Non-pigmented ciliary epithelial cell (primary cell): ENCODE data around the gene OR1J4.
A peak's percentile ranks its signal among the peaks of the same experiment; 100 is the strongest.
"Not testable (repeated sequence)": the region's sequence is repeated elsewhere in the genome, so short reads cannot be mapped to it uniquely, and the experiment has no call there.

Experiments
- DNase-seq: peaks from one replicate; pipeline ENCODE4 v3.0.0-alpha.2; 2010; ENCODE audit warnings: low read depth

Gene OR1J4, protein sequence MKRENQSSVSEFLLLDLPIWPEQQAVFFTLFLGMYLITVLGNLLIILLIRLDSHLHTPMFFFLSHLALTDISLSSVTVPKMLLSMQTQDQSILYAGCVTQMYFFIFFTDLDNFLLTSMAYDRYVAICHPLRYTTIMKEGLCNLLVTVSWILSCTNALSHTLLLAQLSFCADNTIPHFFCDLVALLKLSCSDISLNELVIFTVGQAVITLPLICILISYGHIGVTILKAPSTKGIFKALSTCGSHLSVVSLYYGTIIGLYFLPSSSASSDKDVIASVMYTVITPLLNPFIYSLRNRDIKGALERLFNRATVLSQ

DNA sequence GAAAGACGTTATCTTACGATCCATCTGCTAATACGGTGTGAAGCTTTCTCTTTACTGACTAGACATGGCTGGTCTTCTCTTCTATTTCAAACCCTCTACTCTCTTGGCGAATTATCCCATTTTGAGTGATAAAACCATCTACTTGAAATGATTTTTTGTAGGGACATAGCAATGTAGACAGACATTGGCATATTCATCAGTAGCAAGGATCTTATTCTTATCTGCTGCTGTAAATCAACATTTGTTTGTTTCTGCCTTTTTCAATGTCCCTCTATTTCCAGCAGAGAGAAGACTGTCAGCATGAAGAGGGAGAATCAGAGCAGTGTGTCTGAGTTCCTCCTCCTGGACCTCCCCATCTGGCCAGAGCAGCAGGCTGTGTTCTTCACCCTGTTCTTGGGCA is at the start of gene OR1J4:
TSS of gene OR1J4 (plus strand) at position 301 of the 400 bp plus-strand sequence. CDS start at position 301, 0 bp downstream.
- DNase-seq: no peak

DNA sequence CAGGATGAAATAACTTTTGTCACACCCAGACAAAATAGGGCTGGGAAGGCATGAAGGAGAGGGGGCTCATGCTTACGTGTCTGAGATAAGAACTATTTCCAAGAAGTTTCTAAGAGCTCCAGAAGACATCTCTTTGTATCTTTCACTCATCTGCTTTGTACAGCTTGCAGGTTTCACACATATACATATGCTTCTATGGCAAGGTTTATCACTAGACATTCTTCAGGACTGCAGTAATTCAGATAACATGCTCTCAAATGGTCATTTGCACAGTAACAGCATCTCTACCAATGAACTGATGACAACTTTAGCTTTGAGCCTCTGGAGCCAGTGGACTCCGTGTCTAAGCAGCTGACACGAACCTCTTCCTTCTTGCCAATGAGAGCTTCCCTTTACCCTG is 44.4 kb upstream of the OR1J4 start:
- no peak for DNase-seq

DNA sequence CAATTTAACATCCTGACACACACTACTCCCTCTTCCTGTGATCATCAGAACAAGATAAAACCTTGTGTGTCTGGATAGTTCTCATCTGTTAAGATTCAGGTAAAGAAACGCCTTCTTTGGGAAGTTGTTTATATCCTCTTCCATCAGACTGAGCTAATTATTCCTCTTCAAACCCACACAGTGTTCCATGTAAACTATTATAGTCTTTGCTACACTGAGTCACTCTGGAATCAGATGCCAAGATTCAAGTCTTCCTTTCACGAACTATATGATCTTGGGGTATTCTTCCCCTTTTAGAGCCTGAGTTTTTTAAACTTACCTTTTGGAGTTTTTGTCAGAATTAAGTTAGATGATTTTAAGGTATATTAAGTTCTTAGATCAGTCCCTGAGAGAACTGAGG is 43.2 kb upstream of the OR1J4 start:
- no peak for DNase-seq

DNA sequence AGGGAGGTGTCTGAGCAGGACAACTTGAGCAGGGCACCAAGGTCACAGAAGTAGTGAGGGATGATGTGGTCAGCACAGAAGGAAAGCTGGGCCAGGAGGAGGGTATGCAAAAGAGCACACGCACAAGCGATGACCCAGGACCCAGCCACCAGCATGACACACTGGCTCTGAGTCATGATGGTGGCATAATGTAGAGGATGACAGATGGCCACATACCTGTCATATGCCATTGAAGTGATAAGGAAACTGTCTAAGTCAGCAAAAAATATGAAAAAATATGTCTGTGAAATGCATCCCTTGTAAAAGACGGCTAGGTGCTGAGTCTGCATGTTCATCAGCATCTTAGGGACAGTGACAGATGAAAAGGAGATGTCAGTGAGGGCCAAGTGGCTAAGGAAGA is 41.6 kb upstream of the OR1J4 start:
- no peak for DNase-seq

DNA sequence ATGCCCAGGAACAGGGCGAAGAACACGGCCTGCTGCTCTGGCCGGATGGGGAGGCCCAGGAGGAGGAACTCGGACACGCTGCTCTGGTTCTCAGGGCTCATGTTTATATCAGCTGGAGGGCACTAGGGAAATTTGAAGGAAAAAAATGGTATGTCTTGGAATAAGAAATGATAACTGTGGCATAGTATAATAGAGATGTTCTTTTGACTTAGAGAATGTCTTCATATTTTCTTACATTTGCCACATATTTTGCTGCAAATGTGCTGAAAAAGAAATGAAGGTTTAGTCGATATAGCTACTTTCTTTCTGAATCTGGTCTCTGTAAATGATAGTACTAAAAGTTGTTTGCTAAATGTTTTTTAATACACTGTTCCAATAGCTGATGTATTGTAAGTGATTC is 41.1 kb upstream of the OR1J4 start, which contains the start of gene OR1J1:
TSS of gene OR1J1 (minus strand) at position 101 of the 400 bp plus-strand sequence. CDS start at position 101, 0 bp downstream.
- DNase-seq: no peak

DNA sequence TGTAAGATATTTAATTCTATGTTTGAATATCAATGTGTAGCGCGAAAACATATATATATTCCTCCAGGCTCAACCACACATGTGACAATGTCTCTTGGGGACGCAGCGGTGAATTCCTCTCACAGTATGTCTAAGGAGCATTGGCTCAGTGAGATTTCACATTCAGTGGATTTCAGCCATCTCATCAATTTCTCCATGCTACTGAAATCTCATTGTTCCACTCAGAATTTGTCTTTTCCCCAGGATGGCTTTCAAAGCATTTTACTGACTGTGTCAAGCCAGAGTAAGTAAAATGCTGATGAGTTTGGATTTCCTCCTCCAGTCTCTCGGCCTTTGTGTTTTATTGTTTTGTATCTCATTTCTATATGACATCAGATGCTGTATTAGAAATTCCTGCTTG is 39.9 kb upstream of the OR1J4 start:
- DNase-seq: no peak

DNA sequence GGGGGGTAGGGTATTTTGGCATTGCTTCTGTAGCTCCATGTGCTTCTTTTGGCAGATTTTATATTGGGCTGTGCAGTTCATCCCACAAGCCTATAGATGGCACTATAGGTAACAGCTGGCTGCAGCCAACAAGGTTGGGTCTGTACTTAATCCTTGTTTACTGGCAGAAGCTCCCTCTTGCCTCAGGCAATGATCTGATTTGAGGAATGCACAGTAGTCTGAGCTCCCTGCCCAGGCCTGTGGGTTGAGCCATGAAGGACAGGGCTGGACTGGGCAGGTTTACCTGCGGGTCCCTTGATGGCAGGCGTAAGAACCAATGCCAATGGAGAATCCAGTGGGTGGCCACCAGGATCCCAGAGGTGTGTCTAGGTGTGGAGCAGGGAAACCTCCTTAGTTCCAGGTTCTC is 20.1 kb upstream of the OR1J4 start:
- peak; percentile 3 for DNase-seq

DNA sequence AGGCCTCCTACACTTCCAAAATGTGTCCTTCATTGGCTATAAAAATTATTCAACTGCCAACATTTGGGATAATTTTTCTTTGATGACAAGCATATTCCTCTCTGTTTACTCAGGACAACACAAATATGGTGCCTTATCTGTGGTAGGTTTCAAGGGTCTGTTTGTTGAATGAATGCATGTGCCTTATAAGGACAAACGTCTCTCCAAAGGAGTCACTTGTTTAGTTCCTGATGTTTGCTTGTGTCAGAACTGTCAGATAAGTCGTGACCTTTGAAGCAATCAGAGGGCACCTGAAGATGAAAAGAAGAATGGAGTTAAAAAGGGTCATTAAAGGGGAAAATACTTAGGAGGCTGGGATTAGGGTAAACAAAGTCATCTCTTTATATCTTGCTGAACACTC is 12.0 kb upstream of the OR1J4 start:
- DNase-seq: no peak

DNA sequence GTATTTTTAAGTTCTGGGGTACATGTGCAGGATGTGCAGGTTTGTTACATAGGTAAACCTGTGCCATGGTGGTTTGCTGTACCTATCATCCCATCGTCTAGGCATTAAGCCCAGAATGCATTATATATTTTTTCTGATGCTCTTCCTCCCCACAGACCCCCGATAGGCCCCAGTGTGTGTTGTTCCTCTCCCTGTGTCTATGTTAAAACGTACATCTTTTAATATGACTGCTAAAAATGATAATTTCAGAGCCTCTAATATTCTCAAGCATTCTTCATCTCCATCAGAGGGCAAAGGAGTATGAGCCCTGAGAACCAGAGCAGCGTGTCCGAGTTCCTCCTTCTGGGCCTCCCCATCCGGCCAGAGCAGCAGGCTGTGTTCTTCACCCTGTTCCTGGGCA is 8.4 kb upstream of the OR1J4 start, which contains the start of gene OR1J2:
TSS of gene OR1J2 (plus strand) at position 301 of the 400 bp plus-strand sequence. CDS start at position 301, 0 bp downstream.
- no peak for DNase-seq

DNA sequence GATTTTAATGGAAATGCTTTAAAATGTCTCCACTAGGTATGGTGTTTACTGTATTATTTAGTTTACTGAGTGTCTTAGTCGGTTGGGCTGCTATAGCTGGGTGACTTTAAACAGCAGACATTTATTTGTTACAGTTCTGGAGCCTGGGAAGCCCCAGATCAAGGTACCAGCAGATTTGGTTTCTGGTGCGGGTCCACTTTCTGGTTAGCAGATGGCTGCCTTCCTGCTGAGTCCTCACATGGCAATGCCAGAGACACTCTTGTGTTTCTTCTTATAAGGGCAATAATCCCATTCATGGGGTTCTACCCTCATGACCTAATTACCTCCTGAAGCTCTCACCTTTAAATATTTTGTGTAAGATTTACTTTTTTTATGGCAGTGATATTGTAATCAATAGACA is 715 bp upstream of the OR1J4 start:
- DNase-seq: no peak

DNA sequence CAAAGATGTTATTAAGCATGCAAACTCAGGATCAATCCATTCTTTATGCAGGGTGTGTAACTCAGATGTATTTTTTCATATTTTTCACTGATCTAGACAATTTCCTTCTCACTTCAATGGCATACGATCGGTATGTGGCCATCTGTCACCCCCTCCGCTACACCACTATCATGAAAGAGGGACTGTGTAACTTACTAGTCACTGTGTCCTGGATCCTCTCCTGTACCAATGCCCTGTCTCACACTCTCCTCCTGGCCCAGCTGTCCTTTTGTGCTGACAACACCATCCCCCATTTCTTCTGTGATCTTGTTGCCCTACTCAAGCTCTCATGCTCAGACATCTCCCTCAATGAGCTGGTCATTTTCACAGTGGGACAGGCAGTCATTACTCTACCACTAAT is 435 bp downstream of the OR1J4 start:
- no peak for DNase-seq

DNA sequence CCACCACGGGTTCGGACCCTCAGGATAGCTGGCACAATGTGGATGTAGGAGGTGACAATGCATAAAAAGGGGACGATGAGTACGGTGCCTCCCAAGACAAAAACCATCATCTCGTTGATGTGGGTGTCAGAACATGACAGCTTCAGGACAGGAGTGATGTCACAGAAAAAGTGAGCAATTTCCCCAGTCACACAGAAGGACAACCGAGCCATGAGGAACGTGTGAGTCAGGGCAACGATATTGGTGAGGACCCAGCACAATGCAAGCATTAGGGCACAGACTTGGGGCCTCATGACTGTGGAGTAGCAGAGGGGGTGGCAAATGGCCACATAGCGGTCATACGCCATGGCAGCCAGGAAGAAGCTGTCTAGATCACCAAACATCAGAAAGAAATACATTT is 7.7 kb downstream of the OR1J4 start:
- DNase-seq: no peak

DNA sequence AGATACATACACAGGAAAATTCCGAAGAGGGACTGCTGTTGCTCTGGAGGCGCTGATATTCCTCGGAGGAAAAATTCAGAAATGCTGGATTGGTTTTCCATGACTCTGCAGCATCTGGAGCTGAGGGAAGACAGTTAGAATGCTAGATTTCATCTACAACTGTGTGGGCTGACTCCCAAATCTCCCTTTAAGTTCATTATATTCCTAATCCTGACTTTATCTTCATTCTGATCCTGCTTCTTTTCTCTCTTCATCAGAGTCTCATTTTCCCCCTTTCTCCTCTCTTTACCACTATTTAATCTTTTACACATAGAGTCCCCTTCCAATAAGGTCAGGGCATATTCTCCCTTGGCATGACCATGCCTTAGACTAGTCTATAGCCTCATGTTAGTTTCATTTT is 8.3 kb downstream of the OR1J4 start, which contains the start of gene OR1N1:
TSS of gene OR1N1 (minus strand) at position 101 of the 400 bp plus-strand sequence. CDS start at position 101, 0 bp downstream.
- no peak for DNase-seq

DNA sequence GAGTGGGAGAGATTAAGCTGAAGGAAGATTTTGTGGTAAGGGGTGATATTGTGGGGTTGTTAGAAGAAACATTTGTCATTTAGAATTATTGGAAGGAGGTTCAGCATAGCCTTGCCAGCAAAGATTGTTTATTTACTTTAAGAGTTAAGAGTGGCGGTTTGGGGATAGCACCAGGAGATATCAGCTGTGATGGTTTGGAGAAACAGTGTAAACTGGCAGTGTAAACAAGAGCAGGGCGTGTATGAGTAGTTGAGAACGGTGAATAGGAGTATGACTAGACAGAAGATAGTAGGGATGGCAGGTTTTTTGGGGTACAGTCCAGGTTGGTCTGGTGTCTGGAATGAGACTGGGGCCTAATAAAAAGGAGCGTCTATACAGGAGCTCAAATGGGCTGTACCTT is 12.2 kb downstream of the OR1J4 start:
- DNase-seq: not testable (repeated sequence)

DNA sequence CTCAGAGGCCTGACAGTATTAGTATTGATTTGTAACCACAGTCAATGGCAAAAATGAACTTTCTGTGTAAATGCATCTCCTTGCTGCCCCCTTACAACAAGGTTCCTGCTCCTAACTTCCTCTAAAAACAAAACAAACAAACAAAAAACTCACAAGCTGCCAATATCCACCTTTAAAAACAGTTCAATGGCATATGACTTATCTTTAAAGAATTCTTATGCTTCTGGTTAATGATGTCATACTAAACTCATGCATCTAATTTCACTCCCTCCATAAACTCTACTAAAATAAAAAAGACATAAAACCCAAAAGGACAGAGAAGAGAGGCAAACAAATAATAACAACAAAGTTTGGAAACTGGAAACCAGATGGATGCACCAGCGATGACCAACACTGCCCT is 17.2 kb downstream of the OR1J4 start:
- no peak for DNase-seq

DNA sequence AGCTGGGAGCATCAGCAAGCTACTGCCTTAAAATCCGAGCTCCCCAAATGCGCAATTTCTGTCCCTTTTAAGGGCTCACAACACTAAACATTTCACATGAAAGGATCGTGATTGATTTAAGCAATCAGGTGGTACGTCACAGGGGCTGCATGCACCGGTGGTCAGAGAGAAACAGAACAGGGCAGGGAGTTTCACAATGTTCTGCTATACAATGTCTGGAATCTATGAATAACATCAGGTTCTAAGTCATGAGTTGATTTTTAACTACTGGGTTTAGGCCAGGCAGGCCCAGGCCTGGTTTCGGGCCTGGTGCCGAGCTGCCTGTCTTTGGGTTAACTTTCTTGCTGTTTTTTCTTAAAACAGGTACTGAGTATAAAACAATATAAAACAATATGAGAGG is 18.1 kb downstream of the OR1J4 start:
- not testable (repeated sequence) for DNase-seq

DNA sequence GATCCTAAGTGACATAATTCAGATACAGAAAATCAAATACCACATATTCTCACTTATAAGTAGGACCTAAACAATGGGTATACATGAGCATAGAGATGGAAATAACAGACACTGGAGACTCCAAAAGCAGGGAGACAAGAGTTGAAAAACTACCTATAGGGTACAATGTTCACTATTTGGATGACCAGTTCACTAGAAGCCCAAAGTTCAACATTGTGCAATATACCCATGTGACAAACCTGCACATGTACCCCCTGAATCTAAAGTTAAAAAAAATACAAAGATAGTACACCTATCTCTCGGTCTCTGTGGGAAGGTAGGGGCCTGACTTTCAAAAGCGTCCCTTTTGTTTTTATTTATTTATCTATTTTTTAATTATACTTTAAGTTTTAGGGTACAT is 19.8 kb downstream of the OR1J4 start:
- no peak for DNase-seq

DNA sequence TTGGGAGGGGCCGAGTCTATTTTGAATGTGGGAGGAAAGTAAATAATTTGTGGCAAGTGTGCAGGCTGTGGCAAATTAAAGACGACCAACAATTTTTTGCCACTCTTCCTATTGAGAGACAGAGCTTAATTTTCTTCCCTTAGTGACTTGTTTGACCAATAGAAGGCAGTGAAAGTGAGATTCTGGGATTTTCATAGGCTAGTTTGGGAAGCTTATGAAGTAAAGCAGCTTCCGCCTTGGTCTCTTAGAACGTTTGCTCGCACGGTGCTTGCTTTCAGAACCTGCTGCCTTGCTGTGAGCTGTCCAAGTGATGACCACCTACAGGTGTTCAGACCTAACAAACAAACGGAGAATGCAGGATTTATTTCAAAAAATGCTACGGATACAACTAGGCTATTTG is 27.3 kb downstream of the OR1J4 start:
- DNase-seq: no peak

DNA sequence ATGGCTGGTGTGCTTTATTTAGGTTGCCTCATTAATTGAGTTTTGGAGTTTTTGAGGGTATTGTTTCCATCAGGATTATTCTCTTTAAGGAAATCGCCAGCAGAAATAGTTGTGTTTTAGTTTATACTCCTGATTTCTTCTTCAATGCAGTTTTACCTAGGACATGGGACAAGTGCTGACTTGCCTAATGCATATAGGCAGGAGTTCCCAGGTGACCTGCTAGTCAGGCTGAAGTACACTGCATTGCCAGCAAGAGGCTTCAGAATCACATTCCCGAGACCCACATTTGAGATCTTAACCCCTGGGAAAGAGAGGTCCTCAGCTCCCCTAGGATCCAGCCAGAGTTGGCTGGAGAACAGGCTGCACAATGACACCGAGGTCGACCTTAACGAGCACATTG is 32.4 kb downstream of the OR1J4 start:
- DNase-seq: no peak

DNA sequence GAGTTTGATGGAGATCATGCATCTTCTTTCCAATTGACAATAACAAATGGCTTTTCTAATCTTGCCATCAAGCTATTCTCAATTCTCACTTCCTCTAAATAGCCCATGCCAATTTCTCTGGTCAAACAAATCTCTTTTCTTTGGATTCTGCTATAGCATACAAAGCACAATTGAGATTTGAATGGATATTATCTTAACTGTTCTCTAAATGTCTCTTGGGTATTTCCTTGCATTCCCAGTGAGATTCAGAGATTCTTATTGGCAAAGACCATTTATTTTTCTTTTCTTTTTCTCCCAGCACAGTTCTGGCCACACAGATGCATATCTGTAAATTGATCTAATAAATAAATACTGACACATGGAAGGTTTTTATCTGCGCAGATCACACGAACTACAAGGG is 33.9 kb downstream of the OR1J4 start, which contains the start of gene OR1N2:
TSS of gene OR1N2 (plus strand) at position 301 of the 400 bp plus-strand sequence. CDS start 100 bp downstream, outside the sequence.
- no peak for DNase-seq

DNA sequence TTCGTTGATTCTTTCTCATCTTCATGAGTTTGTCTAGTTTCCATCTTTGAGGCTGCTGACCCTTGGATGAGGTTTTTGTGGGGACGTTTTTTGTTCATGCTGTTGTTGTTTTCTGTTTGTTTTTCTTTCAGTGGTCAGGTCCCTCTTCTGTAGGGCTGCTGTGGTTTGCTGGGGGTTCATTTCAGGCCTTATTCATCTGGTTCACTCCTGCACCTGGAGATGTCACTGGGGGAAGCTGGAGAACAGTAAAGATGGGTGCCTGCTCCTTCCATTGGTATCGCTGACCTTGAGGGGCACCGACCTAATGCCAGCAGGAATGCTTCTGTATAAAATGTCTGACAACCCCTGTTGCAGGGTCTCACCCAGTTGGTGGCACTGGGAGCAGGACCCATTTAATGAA is 42.5 kb downstream of the OR1J4 start:
- no peak for DNase-seq

DNA sequence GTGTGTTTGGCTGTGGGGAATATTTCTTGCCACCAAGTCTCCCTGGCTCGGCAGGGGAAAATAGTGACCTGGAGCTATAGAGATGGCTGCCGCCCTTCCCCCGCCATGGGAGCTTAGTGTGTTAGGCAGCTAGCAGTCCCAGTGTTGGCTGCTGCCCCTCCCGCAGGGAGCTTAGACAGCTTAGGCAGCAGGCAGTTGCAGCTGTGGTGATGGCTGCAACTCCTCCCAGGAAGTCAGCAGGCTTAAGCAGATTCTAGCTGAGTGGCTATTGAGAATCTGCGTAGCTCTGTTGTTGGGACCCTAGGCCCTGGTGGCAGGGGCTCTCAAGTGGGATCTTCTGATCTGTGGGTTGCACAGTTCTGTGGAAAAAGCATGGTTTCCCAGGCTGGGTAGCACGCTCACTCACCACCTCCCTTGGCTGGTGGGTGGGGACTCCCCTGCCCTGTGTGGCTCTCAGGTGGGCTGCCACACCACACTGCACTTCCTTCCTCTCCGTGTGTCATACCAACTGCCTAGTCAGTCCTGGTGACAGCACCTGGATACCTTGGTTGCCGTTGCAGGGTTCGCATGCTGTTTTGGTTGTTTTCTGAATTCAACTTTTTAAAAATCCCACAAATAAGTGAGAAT is 43.3 kb downstream of the OR1J4 start:
- DNase-seq: no peak

DNA sequence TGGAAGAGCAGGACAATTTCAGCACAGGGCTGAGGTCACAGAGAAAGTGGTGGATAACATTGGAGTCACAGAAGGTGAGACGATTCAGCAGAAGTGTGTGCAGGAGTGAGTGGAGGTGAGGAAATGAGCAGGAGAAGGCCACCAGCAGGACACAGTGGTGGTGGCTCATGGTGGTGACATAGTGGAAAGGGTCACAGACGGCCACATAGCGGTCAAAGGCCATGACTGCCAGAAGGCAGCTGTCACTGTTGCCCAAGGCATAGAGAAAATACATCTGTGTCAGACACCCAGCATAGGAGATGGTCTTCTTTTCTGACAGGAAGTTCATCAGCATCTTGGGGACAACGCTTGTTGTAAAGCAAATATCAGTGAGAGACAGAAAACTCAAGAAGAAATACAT is 49.0 kb downstream of the OR1J4 start:
- DNase-seq: no peak
